ENCODE measurements around the gene SH3GL1.

DNA sequence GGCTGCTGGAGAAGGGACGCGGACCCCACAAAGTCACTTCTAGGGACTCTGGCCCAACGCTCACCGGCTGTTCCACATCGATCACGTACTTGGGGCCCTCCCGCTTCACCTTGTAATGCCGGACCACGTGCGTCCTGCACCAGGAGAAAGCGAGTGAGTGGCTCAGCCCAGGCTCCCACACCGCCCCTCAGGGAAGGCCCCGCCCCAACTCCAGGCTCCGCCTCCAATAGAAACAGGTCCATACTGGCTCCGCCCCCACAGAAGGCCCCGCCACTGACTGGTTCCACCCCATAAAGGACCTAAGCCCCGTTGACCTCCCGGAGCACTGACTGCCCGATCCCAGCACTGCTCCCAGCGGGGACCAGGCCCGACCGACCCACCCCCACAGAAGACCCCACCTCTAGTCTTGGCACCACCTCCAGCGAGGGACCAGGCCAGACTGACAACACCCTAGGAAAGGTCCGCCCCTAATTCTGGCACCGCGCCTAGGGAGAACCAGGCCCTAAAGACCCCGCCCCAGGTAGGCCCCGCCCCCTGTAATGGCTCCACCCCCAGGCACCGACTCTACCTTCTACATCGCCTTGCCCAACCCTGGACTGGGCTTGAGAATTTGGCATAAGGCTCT, 73.0 kb downstream of the SH3GL1 start:
- TF ChIP-seq SUZ12 (IDR thresholded peaks at IDR 0.05; ENCODE audit: extremely low read depth, insufficient read depth, insufficient read length) (no peak), YY1 (IDR thresholded peaks at IDR 0.05; ENCODE audit: insufficient read depth, insufficient read length) (no peak), ZNF274 (IDR thresholded peaks at IDR 0.05; ENCODE audit: low read depth, low read length) (no peak)
